Frontal cortex (tissue), 4 donors: ENCODE measurements around the gene NAALADL2. TPM values are rescaled to one million over a fixed set of nuclear protein-coding genes. Genes with fewer than 3 reads are reported as not detected.
"Not testable (repeated sequence)": the region's sequence is repeated elsewhere in the genome, so short reads cannot be mapped to it uniquely, and the experiment has no call there.

Source experiments
- DNase-seq, 2 donors: peaks; one replicate each; pipeline ENCODE4 v3.0.0; 2012; ENCODE audit warnings: low spot score in 2 of 2
- FAIRE-seq: peaks from 2 replicates; lab custom pipeline; 2012; peaks lifted over from hg19 to GRCh38; lab: Jason Lieb, UNC
- total RNA-seq: library from RNA; depleted of rRNA; stranded (reverse); fragments of >200 nt; gene quantifications from one replicate; pipeline ENCODE4 v1.2.3, GENCODE V29; 2014
- donor health status: control.
- donor health status: control.
- donor health status: control.

The NAALADL2 gene
- total RNA-seq, 1 donor from 2014 or later, result 4.9 TPM

DNA sequence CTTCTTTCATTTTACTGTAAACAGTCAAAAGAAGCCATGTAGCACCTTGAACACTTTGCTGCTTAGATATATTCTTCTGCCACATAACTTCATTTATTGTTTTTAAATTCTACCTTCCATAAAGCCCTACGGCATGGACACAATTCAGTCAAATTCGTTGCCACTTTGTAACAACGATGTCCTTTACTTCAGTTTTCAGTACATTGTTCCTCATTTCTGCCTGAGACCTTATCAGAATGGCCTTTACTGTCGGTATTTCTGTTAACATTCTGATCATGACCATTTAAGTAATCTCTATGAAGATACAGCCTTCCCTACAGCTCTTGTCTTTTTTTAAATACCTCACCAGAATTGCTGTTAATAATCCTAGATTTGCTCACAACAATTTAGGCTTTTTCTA lies 466.9 kb downstream of the NAALADL2 start:
- no peak for DNase-seq
- no peak for FAIRE-seq

DNA sequence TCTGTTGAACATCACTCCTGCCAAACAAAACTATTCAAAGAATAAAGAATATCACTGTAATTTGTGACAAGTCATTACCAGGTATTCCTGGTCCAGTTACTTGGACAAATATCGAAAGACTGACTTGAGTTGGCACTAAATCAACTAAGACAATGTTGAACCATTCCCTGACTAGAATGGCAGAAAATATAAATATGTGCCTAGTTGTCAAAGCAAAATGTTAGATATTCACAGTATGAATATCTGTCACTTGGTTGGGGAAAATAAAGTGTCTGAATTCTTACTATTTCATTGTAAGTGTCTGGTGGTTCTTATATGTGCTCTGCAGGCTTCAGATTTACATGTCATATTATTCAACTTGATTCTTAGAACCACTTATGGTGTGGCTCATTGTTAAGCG lies 470.2 kb downstream of the NAALADL2 start:
- DNase-seq (no peak), FAIRE-seq (no peak)

DNA sequence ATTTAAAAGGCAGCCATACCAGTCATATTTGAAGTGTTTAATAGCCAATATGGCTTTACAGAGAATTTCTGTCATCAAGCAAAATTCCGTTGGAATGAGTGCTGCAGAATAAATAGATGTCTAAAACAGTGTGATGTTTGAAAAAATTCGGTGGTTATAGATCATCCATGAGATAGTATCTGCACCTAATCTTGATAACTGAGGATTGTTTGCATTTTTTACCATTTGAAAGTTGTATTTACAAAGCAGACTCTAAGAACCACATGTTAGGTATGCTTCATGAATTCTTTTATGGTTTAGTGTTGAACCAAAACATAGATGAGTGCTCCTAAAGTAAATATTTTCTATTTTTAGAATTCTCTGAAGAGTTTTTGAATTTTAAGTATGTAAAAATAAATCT lies 476.1 kb downstream of the NAALADL2 start:
- FAIRE-seq (no peak), DNase-seq (no peak)

DNA sequence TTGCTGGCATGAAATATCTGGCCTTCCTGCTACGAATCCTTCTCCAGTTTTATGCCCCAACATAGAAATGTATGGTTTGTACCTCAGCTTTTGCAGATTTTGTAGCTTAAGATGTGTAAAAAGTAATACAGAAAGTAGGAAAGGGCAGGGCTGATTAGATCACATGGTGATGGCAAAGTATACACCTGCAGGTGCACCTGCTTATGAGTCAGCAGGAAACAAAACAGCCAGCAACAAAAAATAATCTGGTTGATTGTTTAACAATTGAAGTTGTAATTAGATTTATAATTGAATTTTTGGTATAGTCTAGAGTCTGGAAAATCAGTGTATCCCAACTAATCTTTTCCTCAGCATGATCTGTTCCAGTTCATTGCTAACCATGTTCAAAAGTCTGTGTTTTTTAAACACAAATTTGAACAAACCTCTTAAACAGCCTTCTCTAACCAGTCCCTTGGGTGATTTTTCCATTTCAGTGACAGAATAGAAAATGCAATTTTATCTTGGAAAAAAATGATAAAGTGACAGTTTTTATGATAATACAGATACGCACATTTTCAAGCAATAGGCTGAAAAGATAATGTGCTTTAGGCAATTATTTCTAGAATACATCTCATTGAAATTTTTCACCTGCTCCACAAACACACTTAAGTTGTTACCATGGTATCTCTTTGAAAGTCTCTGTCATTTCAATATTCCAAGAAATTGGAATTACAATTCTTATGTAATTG lies 477.4 kb downstream of the NAALADL2 start:
- no peak for FAIRE-seq
- DNase-seq, result no peak

DNA sequence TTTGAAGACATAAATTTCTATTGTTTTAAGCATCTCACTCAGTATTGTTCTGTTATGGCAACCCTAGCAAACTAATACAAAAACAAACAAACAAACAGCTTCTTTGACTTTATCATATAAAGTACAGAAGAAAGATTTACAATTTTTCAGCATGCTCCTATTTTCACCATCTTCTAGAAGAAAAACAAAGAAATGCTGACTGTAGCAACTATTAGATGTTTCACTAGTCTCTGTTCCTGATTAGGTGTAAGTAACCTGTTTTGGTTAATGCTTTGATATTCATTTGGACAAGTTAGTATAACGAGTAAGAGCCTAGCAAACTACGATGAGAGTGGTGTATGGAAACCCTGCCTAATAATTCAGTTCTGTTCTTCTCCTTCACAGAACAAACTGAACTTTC lies 478.5 kb downstream of the NAALADL2 start:
- FAIRE-seq, result no peak
- no peak for DNase-seq

DNA sequence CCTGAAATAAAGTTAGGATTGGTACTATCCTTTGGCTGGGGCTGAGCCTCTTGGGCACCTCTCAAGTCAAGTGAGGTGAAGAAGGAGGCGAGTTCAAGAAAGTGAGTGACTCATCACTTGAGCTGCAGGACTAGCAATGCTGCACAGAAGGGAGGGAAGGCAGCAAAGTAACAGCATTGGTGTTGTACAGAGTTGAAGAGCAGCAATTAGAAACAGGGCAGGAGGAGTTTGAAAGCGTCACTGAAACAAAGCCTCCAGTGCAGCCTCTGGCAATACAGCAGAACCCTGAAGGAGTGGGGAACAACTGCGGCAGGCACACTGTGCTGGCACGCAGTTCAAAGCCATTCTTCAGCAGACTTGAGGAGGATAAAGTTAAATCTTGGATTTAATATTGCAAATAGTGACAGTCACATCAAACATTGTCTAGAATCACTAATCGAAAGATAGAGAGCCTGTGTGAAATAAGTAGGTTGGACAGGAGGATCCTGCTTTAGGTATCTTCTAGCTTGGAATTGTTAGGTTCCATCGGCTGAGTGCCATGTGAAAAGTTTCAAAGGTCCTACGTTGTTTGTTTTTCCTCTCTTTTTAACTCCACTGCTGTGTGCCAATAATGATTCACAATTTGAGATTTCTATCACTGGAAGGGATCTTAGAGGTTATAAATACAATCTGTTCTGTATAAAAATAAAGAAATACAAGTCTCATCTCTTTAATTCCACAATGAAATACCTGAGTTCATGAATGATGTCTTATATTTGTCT lies 479.8 kb downstream of the NAALADL2 start:
- DNase-seq, result no peak
- no peak for FAIRE-seq

DNA sequence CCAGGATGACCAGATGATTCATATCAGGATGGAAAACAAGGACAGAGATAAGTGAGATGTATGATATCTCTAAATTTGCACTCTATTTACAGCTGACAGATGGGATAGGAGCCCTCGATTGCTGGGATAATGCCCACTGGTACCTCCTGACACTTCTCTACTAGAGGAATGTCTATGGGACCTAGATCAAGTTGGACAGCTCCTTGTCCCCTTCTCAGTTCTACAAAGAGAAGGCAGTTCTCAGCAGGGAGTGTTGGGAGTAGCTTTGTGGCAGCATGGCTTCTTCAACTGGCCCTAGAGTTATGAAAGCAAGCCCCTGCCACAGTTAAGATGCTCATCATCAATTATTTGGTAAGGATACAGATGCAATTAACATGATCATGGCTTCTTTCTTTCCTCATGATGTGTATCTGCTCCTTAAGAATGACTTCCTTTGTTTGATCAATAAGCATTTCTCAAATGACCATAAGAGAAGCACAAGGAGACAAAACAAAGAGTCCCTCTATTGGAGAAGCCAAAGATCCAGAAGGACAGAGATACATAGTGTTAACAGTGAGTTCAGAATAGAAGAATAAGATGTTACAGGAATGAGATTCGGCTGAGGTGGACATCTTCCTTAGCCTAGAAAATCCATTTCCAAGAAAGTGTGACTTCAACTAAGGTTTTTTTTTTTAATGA lies 481.3 kb downstream of the NAALADL2 start:
- FAIRE-seq (no peak), DNase-seq (no peak)

DNA sequence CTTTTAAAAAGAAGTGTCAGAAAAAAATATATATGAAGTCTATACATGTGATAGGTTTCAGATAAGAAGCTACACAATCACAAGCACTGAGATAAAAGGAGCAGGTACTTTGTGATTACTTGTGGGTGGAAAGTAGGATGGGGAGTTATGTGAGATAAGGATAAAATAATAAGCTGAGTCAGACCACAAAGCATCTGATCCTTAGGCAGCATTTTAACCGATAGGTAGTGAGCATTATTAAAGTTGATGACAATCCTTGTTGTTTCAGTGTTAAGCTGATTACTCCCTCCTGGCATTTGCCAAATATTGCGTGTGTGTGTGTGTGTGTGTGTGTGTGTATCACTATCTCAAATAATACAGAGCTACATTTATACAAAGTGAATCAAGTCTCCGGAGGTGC lies 483.1 kb downstream of the NAALADL2 start:
- FAIRE-seq, result no peak
- DNase-seq, result no peak

DNA sequence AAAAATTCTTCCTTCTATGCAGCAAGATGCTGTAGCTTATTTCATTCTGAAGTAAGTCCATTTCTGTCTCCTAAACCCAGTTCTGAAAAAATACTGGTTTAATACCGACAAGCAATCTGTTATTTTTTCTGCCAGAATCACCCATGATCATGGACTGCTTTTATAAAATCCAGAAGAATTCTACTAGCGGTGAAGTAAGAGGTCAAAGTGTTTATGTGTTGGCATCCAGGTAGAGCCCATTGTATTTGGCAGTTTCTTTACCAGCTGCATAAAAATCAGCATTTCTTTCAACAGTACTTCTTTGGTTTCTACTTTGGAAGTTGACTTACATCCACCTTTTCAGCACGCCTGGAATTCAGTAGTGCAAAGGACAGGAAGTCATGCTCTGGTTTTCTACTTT lies 484.8 kb downstream of the NAALADL2 start:
- no peak for DNase-seq
- FAIRE-seq, result no peak

DNA sequence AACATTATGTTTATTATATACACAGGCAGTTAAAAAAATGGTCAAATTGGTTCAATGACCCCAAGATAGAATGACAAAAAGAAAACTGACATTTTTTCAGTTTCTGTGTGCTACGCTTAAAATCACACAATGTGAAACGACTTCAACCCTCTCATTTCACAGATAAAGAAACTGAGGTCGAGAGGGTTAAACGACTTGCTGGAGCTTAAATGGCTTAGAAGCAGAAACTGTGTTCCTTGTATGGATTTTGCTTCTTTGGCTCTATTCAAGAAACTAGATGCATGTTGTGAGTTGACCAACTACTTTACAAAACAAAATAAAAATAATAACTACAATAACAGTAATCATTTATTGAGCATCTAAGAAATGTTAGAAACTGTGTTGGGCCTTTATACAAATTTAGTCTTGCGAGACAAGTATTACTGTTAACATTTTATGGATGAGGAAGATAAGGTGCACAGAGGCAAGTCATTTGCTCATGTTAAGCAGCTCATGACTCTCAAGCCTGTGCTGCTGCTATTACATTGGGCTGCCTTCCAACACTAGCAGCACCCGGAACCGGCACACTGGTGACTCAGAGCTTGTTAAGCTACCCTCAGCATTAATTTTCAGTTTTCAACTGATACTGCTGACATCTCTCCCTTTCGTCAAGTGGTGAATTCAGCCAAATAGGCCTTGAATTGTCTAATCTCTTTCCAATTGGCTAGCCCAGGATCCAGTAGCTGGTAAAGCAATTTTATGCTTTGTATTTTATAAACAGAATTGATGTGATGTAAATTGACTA lies 487.6 kb downstream of the NAALADL2 start:
- FAIRE-seq (no peak), DNase-seq (peak in 1 of 2 donors; percentile 2)

DNA sequence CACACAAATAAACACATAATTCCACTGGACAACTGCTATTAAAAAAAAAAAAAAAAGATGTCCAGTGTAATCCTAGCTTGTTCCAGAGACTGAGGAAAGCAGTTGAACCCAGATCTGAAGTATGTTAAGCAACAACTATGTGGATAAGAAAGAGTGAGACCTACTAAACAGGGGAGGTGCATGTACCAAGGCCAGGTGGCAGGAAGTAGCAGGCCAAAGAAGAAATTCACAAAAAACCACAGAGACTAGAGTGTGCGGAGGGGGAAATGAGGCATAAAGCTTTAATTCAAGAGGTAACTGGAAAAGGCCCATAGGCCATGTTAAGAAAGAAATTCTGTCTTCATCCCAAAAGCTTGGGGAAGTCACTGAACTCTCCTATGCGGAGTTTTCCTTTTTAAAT lies 490.0 kb downstream of the NAALADL2 start:
- DNase-seq (no peak), FAIRE-seq (no peak)

DNA sequence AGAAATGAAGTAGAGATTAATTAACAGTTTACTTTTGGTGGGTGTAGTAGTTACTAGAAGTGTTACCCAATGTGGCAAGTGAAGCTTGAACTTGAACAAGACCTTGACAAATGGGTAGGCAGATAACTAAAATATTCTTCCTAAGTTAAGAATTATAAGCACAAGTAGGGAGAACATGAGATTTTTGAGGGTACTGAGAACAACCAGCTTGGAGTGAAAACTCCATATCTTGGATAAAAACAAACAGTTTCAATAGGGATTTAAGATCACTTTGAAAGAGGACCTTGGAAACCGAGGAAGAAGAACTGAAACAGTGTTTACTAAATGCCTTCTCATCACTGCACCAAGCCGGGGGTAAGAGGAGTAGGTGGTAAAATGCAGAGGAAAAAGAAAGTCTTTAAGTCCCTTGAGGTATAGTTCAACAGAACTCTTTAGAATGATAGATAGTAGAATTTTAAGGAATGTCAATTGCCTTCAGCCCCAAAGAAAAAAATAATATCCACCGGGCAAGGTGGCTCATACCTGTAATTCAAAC lies 496.7 kb downstream of the NAALADL2 start:
- FAIRE-seq (no peak), DNase-seq (no peak)

DNA sequence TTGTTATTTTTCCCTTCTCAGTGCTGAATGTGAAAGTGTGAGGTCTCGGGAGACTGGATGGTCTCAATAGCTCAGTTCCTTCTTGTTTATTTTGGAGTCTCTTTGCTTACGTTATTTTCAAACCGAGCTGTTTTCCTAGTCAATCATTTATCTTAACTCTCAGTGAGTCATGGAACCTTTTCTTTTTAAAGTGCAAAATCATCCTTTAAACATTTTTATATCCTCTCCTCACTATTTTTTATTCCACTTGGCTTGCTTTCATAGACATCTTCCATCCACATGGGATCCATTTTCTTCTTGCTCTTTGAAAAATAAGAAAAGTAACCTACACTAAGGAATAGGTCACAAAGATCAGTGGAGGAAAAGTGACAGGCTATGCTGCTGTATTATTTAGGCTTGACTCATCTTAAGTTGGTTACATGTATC lies 497.8 kb downstream of the NAALADL2 start:
- DNase-seq (no peak), FAIRE-seq (no peak)

DNA sequence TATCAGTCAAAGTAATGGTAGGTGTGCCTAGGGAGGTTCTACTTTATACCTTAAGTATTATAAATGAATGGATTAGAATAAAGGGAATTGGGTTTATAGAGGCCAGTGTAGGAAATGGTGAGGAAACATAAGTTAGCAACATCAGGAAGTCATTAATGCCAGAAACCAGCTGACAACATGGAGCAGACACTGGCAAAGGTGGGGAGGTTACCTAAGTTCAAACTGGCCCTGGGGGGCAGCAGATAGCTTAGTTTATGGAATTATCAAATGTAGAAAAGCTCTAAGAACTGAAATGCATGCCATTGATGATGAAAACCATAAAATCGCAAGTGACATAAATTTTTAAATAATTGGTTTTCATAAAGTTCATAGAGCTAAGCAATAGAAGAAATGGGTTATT lies 498.6 kb downstream of the NAALADL2 start:
- no peak for FAIRE-seq

DNA sequence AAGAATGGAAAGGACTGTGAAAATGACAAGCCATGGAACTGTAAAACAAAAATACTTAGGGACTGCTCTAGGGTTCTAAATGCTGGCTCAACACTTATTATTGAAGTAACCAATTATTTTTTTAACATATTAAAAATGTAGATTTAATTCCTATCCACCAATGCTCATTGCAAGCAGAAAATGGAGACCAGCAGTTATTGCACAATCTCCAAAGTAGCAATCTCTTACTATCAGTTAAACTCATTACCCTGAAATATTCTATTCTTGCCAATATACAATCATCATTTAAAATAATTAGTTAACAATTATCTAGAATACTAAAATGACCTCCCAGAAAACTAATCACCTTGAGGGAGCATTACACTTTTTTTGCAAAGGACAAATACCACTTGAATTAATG lies 499.8 kb downstream of the NAALADL2 start:
- FAIRE-seq, result no peak

More for the DNA sequence above, 498.6 kb downstream of the NAALADL2 start:
- DNase-seq, result no peak

DNA sequence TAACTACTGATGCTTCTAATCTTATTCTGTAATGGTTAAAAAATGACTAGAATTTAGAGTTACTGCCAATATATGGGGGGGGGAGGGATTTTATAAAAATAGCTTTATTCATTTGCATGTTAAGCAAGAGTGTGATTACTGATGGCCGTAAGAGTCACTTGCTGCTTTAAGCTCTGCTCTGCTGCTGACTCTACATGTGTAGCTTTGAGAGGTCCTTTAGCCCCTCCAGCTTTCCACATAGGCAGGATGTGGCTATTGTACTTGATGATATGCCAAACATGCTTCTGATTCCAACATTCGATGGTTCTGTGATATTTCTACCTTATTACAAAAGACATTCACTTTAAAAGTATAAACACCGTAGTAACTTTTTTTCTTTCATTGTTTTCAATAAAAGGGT lies 511.3 kb downstream of the NAALADL2 start:
- not testable (repeated sequence) for FAIRE-seq, DNase-seq

More for the DNA sequence above, 499.8 kb downstream of the NAALADL2 start:
- no peak for DNase-seq

DNA sequence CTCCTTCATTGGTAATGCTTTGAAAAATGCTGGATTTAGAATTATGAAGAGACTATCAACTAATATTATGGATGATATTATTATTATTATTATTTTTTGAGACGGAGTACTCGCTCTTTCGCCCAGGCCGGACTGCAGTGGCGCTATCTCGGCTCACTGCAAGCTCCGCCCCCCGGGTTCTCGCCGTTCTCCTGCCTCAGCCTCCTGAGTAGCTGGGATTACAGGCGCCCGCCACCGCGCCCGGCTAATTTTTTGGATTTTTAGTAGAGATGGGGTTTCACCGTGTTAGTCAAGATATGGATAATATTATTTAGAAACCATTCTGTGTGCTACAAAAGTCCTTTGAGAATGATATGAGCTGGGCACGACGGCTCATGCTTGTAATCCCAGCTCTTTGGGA lies 512.1 kb downstream of the NAALADL2 start:
- FAIRE-seq, result not testable (repeated sequence)

DNA sequence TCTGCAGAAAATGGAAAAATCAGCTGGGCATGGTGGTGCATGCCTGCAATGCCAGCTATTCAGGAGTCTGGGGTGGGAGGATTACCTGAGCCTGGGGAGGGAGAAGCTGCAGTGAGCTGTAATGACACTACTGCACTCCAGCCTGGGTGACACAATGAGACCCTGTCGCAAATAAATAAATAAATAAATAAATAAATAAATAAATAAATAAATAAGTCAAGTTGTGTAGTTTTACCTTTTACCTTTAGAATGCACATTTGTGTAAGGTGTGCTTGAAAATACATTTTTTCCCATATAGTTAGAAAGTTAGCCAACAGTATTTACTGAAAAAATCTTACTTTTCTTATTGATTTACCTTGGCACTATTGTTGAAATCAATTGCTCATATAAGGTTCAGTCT lies 515.6 kb downstream of the NAALADL2 start:
- FAIRE-seq, result no peak

More for the DNA sequence above, 512.1 kb downstream of the NAALADL2 start:
- not testable (repeated sequence) for DNase-seq

DNA sequence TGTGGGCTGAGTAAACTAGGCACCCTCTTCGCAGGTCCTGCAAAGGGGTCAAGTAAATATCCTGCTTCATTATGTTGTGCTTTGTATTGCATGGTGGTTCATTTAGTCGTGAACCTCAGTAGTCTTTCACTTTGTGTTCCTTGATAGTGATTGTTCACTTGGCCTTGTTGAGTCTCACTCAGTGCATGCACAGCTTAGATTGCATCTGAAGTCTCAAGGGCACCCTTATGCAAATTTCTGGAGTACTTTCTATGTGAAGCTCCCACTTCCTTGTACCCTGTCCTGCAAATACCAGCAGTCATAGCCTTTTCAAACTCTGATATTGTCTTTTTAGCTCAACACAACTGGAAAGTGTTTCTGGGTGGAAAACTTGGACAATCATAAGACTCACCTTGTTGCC lies 519.2 kb downstream of the NAALADL2 start:
- FAIRE-seq (no peak), DNase-seq (no peak)

More for the DNA sequence above, 515.6 kb downstream of the NAALADL2 start:
- DNase-seq, result no peak

DNA sequence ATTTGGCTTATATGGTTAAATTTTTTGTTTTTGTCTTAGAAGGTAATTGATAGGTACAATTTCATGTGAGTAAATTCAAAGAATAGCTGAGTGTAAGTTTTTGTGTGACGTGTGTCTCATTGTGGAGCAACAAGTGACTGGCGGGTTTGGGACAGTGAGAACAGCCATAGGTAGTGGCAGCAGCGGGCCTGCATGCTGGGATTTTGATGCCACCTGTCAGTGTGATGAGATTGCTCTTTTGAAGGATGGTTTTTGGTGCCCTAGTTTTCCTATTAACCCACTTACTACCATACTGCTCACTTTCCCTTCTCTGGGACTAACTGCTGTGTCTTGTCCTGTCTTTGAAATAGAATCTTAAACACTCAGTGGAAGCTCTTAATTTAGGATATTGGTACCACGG lies 522.6 kb downstream of the NAALADL2 start:
- no peak for DNase-seq
- no peak for FAIRE-seq
